DMS 273 treated with DMSO at 0.1 percent for 48 hours (cell line): ENCODE data around the gene ALK.

Source experiments
- DNase-seq: peaks from one replicate; lab custom pipeline; 2025; lab: John Stamatoyannopoulos, UW

Gene ALK

GRCh38 chr2:29610569-29610968, 310.8 kb downstream of the ALK start:
- no peak for DNase-seq

- DNase-seq, result no peak
Measured at GRCh38 chr2:29607038-29607420, 314.4 kb downstream of the ALK start.

- no peak for DNase-seq
Measured at GRCh38 chr2:29606104-29607037, 315.0 kb downstream of the ALK start.

GRCh38 chr2:29603341-29603740, 318.0 kb downstream of the ALK start:
- no peak for DNase-seq

GRCh38 chr2:29601872-29602271, 319.5 kb downstream of the ALK start:
- DNase-seq, result no peak

GRCh38 chr2:29601321-29601720, 320.1 kb downstream of the ALK start:
- DNase-seq, result no peak

- no peak for DNase-seq
Measured at GRCh38 chr2:29599946-29600345, 321.4 kb downstream of the ALK start.

GRCh38 chr2:29598978-29599377, 322.4 kb downstream of the ALK start:
- no peak for DNase-seq

- no peak for DNase-seq
Measured at GRCh38 chr2:29597035-29597434, 324.4 kb downstream of the ALK start.

GRCh38 chr2:29596584-29596983, 324.8 kb downstream of the ALK start:
- DNase-seq, result no peak

GRCh38 chr2:29591600-29591999, 329.8 kb downstream of the ALK start:
- DNase-seq, result no peak

GRCh38 chr2:29590211-29590610, 331.2 kb downstream of the ALK start:
- no peak for DNase-seq

- no peak for DNase-seq
Measured at GRCh38 chr2:29589440-29590103, 331.8 kb downstream of the ALK start.

GRCh38 chr2:29587402-29588190, 333.8 kb downstream of the ALK start:
- no peak for DNase-seq

- no peak for DNase-seq
Measured at GRCh38 chr2:29586919-29587318, 334.5 kb downstream of the ALK start.

GRCh38 chr2:29583548-29584156, 337.7 kb downstream of the ALK start:
- DNase-seq, result peak; percentile 36

GRCh38 chr2:29583104-29583503, 338.3 kb downstream of the ALK start:
- DNase-seq, result no peak

GRCh38 chr2:29582062-29582461, 339.3 kb downstream of the ALK start:
- DNase-seq, result no peak

- DNase-seq, result peak; percentile 11
Measured at GRCh38 chr2:29580223-29580622, 341.2 kb downstream of the ALK start.

GRCh38 chr2:29579495-29580169, 341.8 kb downstream of the ALK start:
- no peak for DNase-seq

GRCh38 chr2:29578084-29578598, 343.2 kb downstream of the ALK start:
- DNase-seq, result no peak
